ENCODE data around the gene ETNK2. TPM values are rescaled to one million over a fixed set of nuclear protein-coding genes. Genes with fewer than 3 reads are reported as not detected.

Gene ETNK2
- total RNA-seq, 2 donors from 2014 or later, result 25.3 to 84.5 TPM

DNA sequence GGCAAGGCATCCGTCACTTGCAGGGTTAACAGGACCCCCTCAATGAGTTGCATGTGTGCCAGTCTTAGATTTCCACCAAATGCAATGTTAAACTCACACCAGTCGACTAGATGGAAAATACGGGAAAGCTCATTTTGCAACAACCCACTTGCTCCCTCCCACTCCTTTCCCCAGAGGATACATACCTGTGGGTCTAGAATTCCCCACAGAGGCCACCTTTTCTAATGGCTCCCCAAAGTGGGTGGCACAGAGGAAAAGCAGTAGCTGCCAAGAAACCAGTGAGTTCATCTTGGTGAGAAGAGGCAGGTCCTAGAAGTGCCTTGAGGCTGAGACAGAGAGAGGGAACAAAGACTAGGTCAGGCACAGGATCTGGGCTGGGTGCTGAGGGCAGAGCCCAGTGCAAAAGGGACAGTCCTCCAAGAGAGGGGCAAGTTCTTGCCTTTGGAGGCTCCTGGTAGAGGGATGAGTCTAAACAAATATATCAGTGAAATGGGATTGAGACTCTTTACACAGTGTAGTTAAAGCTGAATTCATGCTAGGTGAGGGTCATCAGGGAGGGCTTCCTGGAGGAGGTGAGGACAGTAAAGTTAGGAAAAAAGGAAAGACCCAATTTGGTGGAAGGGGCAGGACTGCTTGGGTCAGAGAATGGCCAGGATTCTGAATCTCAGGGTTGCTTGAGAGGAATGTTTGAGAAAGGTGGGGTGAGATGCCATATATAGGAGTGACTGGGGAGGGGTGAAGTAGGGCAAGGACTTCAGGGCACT is 40.9 kb upstream of the ETNK2 start:
- intact Hi-C loops (cut with DNase I), result no loop called here
- Histone ChIP-seq H3K4me3 (no peak overlapping the region), H3K36me3 (no peaks in the 10 kb centered on the region), H3K27me3 (replicated peaks; ENCODE audit: insufficient read depth) (no peaks in the 10 kb centered on the region), H3K9me3 (no peaks in the 10 kb centered on the region), H3K4me1 (replicated peaks) (peaks cover 8% of the 10 kb centered on the region), H3K27ac (no peak overlapping the region)
- WGBS, result 77% methylated on average over 3 of the region's 3 CpGs
- no peak for TF ChIP-seq CTCF (IDR thresholded peaks at IDR 0.05)
- TF ChIP-seq POLR2AphosphoS5 (IDR thresholded peaks at IDR 0.05), result no peak
- TF ChIP-seq POLR2A (IDR thresholded peaks at IDR 0.05), result no peak
- DNase-seq (ENCODE audit: low spot score), result no peak

GRCh38 chr1:204192046-204192445 is 40.2 kb upstream of the ETNK2 start:
- H3K27me3 ChIP-seq (replicated peaks; ENCODE audit: insufficient read depth), result no peaks in the 10 kb centered on the region
- H3K9me3 ChIP-seq, result no peaks in the 10 kb centered on the region
- H3K27ac ChIP-seq, result no peak overlapping the region
- DNase-seq (ENCODE audit: low spot score), result no peak
- no peaks in the 10 kb centered on the region for H3K36me3 ChIP-seq
- intact Hi-C loops (cut with DNase I), result no loop called here
- TF ChIP-seq POLR2A (IDR thresholded peaks at IDR 0.05) (no peak), POLR2AphosphoS5 (IDR thresholded peaks at IDR 0.05) (no peak), CTCF (IDR thresholded peaks at IDR 0.05) (no peak)
- WGBS, result 94% methylated on average over 2 of the region's 2 CpGs
- peaks cover 8% of the 10 kb centered on the region for H3K4me1 ChIP-seq (replicated peaks)
- no peak overlapping the region for H3K4me3 ChIP-seq

DNA sequence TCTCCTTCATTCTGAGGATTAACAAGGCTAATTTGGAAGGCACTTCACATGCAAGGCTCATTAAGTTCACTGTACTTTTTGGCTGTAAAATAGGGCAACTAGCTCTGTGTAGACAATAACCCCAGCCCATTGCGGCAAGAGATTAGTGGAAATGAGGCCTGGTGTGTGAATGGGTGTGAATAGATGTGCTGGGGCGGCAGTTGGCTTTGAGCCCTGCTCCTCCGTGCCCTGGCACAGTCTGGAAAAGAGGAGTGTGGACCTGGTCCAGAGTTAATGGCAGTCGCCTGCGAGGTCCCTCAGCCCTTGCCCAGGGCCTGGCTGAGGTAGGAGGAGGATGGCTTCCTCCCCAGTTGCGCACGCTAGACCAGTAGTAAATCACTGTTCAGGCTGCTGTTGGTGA is 39.6 kb upstream of the ETNK2 start:
- Histone ChIP-seq H3K9me3 (no peaks in the 10 kb centered on the region), H3K36me3 (no peaks in the 10 kb centered on the region), H3K27me3 (replicated peaks; ENCODE audit: insufficient read depth) (no peaks in the 10 kb centered on the region), H3K4me3 (no peak overlapping the region), H3K4me1 (replicated peaks) (peaks cover 8% of the 10 kb centered on the region), H3K27ac (no peak overlapping the region)
- intact Hi-C loops (cut with DNase I), result no loop called here
- DNase-seq (ENCODE audit: low spot score), result no peak
- TF ChIP-seq POLR2AphosphoS5 (IDR thresholded peaks at IDR 0.05) (no peak), CTCF (IDR thresholded peaks at IDR 0.05) (no peak), POLR2A (IDR thresholded peaks at IDR 0.05) (no peak)
- 32% methylated on average over 7 of the region's 7 CpGs for WGBS

DNA sequence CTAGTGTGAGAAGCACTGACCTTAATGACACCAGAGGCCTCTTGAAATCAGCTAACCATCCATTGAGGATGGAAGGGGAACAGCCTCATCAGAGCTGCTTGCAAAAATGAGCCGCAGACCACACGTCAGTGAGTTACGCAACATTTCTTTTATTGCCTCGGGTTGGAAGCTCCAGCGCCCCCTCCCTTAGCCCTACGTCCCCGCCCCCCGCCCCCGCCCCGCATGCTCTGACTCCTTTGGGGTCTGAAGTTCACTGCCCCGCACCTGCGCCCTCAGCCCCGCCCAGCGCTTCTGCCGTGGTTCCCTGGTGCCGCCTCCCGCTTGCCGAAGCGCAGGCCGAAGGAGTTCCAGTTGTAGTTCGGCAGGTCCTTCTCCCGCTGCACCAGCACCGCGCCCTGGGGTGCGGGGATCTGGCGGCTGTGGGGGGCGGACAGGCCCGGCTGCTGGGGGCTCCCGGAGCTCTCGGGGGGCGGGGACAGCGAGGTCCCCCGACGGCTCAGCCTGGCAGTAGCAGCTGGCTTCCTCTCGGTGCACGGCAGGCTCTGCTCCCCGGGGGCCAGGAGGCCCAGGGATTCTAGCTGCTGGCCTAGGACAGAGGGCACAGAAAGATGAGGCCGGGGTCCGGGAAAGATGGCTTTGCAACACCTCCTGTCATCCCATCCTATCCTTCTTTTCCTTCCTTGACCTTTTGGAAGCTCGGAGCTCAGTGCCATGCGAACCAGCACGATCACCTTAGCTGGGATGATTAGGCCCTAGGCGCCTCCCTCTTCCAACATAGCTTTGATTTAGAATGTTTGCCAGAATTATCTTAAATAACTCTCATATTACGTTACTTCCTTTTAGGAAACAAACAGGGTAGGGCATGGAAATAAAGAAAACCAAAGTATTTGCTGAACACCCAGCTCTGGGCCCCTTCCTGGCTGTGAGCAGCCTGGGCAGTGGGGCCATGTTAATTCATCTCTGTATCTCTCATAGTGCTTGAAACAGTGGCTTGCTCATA is 38.7 kb upstream of the ETNK2 start:
- H3K4me3 ChIP-seq, result no peak overlapping the region
- DNase-seq (ENCODE audit: low spot score), result no peak

More for the DNA sequence above, 38.7 kb upstream of the ETNK2 start:
- WGBS, result 22% methylated on average over 34 of the region's 44 CpGs
- Histone ChIP-seq H3K4me1 (replicated peaks) (no peaks in the 10 kb centered on the region), H3K27me3 (replicated peaks; ENCODE audit: insufficient read depth) (no peaks in the 10 kb centered on the region), H3K36me3 (no peaks in the 10 kb centered on the region), H3K27ac (peak overlapping the region in 1 of 2 donors; percentile 49), H3K9me3 (no peaks in the 10 kb centered on the region)
- TF ChIP-seq POLR2A (IDR thresholded peaks at IDR 0.05), result no peak
- TF ChIP-seq POLR2AphosphoS5 (IDR thresholded peaks at IDR 0.05), result peak; percentile 20
- TF ChIP-seq CTCF (IDR thresholded peaks at IDR 0.05), result no peak
- intact Hi-C loops (cut with DNase I), result no loop called here
